Stimulated activated CD8-positive, alpha-beta memory T cell treated with anti-CD3 and anti-CD28 coated beads, Interleukin-2, amount 100 ng/mL, for 48 hours (primary cell): ENCODE results near the gene HACD2.

Experiments
- DNase-seq, 2 donors: peaks; one replicate each; pipeline ENCODE4 v3.0.0-alpha.2; 2020; ENCODE audit warnings: low read depth in 2 of 2

The HACD2 gene

GRCh38 chr3:123447416-123447748 lies 137.5 kb downstream of the HACD2 start:
- no peak for DNase-seq

DNA sequence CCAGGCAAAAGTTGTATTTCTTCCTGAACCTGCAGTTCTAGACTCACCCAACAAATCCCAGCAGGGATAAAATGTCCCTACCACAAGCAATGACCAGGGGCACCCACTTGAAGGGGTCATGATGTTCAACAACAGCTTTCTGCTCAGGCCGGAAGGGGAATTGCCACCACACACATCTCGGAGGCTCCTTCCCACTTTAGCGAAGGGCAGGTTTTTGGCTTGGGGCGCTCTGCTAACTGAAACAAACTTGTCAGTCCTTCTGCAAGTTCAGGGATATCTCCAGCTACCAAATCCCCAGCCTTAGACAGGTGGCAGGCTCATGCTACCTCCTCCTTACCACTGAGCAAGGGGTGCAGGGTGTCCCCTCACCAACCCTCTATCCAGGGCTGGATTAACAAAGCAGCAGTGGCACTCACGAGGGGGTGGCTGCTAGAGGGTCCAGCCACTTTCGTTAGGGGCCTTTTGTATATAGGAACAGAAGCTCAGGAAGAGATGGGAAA lies 138.2 kb downstream of the HACD2 start:
- DNase-seq = no peak

DNA sequence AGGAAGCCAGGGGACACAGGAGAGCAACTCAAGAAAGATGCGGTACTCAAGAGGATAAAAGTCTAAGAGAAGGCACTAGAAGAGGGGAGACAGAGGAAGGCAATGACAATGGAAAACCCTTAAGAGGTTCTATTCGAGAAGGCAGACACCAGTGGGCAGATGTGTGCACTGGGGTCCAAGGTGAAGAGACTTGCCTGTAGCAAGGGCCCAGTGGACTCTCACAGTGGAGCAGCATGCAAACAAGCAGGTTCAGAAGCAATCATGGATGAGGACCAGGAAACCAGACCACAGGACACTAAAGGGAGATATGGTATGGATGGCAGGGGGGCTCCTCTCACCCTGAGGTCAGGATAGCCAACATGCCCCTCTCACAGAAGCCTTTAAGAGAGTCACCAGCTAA lies 138.6 kb downstream of the HACD2 start:
- no peak for DNase-seq

GRCh38 chr3:123445702-123446101 lies 139.2 kb downstream of the HACD2 start:
- no peak for DNase-seq

DNA sequence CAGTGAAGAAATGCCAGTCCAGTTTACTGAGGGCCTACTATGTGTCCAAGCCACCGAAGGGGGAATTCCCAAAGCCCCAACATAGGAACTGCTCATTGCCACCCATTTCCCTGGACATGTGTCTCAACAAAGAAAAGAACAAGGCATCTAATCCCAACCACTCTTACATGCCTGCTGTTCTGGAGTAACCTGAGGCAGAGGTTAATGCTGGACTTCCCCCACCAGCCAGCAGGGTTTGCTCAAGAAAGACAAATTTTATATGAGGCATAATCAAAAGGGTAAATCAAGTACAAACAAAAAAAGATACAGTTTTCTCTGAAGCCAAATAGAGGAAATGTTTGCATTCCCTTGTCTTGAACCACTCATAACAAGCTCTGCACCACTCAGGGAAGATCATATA lies 140.1 kb downstream of the HACD2 start:
- no peak for DNase-seq

GRCh38 chr3:123444023-123444422 lies 140.8 kb downstream of the HACD2 start:
- no peak for DNase-seq

GRCh38 chr3:123442908-123443307 lies 141.9 kb downstream of the HACD2 start:
- DNase-seq = no peak

DNA sequence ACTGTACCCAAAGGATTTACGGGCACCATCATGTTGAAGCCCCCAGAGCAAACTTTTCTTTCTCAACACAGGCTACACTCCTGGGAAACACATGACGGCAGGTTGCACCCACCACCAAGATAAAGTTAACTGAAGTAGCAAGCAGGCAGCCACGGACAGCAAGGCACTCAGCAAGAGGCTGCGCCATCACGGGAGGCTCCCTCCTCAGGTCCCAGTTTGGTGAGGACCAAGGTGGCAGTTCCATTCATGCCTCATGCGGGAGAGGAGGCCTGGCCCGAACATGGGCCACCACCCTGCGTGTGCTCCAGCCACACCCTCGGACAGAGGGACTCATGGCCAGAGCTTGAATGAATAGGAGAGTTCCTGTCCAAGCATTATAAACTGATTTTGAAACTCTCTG lies 142.7 kb downstream of the HACD2 start:
- DNase-seq = no peak
